GM19351 (cell line): ENCODE measurements around the gene ZNF385D.

Experiments used
- ATAC-seq: cut with Tn5 transposase; IDR thresholded peaks from one replicate; pipeline ENCODE4 v1.9.1; 2021; ENCODE audit warnings: mild to moderate bottlenecking, moderate library complexity; ENCODE audit not compliant: unreplicated experiment

ZNF385D gene

GRCh38 chr3:21750080-21750696 is 822 bp downstream of the ZNF385D start:
- peak; percentile 41 for ATAC-seq

- ATAC-seq, result no peak
Measured at GRCh38 chr3:21747966-21748555, 2.9 kb downstream of the ZNF385D start.

- ATAC-seq, result no peak
Measured at GRCh38 chr3:21747376-21747775, 3.6 kb downstream of the ZNF385D start.

GRCh38 chr3:21745966-21746365 is 5.0 kb downstream of the ZNF385D start:
- no peak for ATAC-seq

- no peak for ATAC-seq
Measured at GRCh38 chr3:21744793-21745192, 6.2 kb downstream of the ZNF385D start.

- ATAC-seq, result no peak
Measured at GRCh38 chr3:21738935-21739702, 11.9 kb downstream of the ZNF385D start.

- ATAC-seq, result no peak
Measured at GRCh38 chr3:21738283-21738682, 12.7 kb downstream of the ZNF385D start.

- ATAC-seq, result no peak
Measured at GRCh38 chr3:21734746-21735145, 16.3 kb downstream of the ZNF385D start.

- ATAC-seq, result no peak
Measured at GRCh38 chr3:21729888-21730459, 21.0 kb downstream of the ZNF385D start.

GRCh38 chr3:21729331-21729730 is 21.7 kb downstream of the ZNF385D start:
- ATAC-seq, result no peak

- ATAC-seq, result no peak
Measured at GRCh38 chr3:21722768-21723167, 28.2 kb downstream of the ZNF385D start.

- no peak for ATAC-seq
Measured at GRCh38 chr3:21722301-21722700, 28.7 kb downstream of the ZNF385D start.

GRCh38 chr3:21718943-21719591 is 31.9 kb downstream of the ZNF385D start:
- no peak for ATAC-seq

- no peak for ATAC-seq
Measured at GRCh38 chr3:21718161-21718765, 32.7 kb downstream of the ZNF385D start.

- ATAC-seq, result no peak
Measured at GRCh38 chr3:21715662-21716061, 35.3 kb downstream of the ZNF385D start.

- ATAC-seq, result no peak
Measured at GRCh38 chr3:21705769-21706168, 45.2 kb downstream of the ZNF385D start.

GRCh38 chr3:21704796-21705195 is 46.2 kb downstream of the ZNF385D start:
- no peak for ATAC-seq

- ATAC-seq, result no peak
Measured at GRCh38 chr3:21703291-21703690, 47.7 kb downstream of the ZNF385D start.

- no peak for ATAC-seq
Measured at GRCh38 chr3:21697707-21698106, 53.3 kb downstream of the ZNF385D start.

GRCh38 chr3:21694506-21694905 is 56.5 kb downstream of the ZNF385D start:
- ATAC-seq, result no peak

- ATAC-seq, result no peak
Measured at GRCh38 chr3:21691036-21691435, 60.0 kb downstream of the ZNF385D start.
